ENCODE measurements around the gene CISTR. TPM values are rescaled to one million over a fixed set of nuclear protein-coding genes. Genes with fewer than 3 reads are reported as not detected.
"Not testable (repeated sequence)": the region's sequence is repeated elsewhere in the genome, so short reads cannot be mapped to it uniquely, and the experiment has no call there.

The CISTR gene
- total RNA-seq, 1 experiment from 2014 or later: not detected

- no peak for DNase-seq (ENCODE audit: low read depth)
Measured at GRCh38 chr12:53764615-53765014, 12.8 kb upstream of the CISTR start.

GRCh38 chr12:53762793-53763192 is 11.0 kb upstream of the CISTR start:
- not testable (repeated sequence) for DNase-seq (ENCODE audit: low read depth)

- no peak for DNase-seq (ENCODE audit: low read depth)
Measured at GRCh38 chr12:53761306-53761705, 9.5 kb upstream of the CISTR start.

GRCh38 chr12:53759261-53759660 is 7.5 kb upstream of the CISTR start:
- no peak for DNase-seq (ENCODE audit: low read depth)

GRCh38 chr12:53758730-53759103 is 6.9 kb upstream of the CISTR start:
- DNase-seq (ENCODE audit: low read depth): no peak

GRCh38 chr12:53758081-53758729 is 6.4 kb upstream of the CISTR start:
- no peak for DNase-seq (ENCODE audit: low read depth)

- DNase-seq (ENCODE audit: low read depth): peak; percentile 63
Measured at GRCh38 chr12:53757101-53757770, 5.5 kb upstream of the CISTR start.

GRCh38 chr12:53756300-53757100 is 4.7 kb upstream of the CISTR start:
- no peak for DNase-seq (ENCODE audit: low read depth)

- DNase-seq (ENCODE audit: low read depth): no peak
Measured at GRCh38 chr12:53755893-53756292, 4.1 kb upstream of the CISTR start.

- DNase-seq (ENCODE audit: low read depth): no peak
Measured at GRCh38 chr12:53755451-53755891, 3.7 kb upstream of the CISTR start.

- peak; percentile 34 for DNase-seq (ENCODE audit: low read depth)
Measured at GRCh38 chr12:53754633-53755264, 3.0 kb upstream of the CISTR start.

- no peak for DNase-seq (ENCODE audit: low read depth)
Measured at GRCh38 chr12:53754188-53754585, 2.4 kb upstream of the CISTR start.

- no peak for DNase-seq (ENCODE audit: low read depth)
Measured at GRCh38 chr12:53752621-53753020, 842 bp upstream of the CISTR start.

GRCh38 chr12:53752192-53752601 is 418 bp upstream of the CISTR start:
- DNase-seq (ENCODE audit: low read depth): no peak

GRCh38 chr12:53750812-53751335 is 905 bp downstream of the CISTR start:
- DNase-seq (ENCODE audit: low read depth): no peak

- no peak for DNase-seq (ENCODE audit: low read depth)
Measured at GRCh38 chr12:53749986-53750811, 1.6 kb downstream of the CISTR start.

- DNase-seq (ENCODE audit: low read depth): no peak
Measured at GRCh38 chr12:53748072-53748840, 3.5 kb downstream of the CISTR start.

GRCh38 chr12:53747095-53747494 is 4.7 kb downstream of the CISTR start:
- no peak for DNase-seq (ENCODE audit: low read depth)

GRCh38 chr12:53746592-53747092 is 5.1 kb downstream of the CISTR start:
- peak; percentile 84 for DNase-seq (ENCODE audit: low read depth)

- DNase-seq (ENCODE audit: low read depth): no peak
Measured at GRCh38 chr12:53744751-53745150, 7.0 kb downstream of the CISTR start.
